Ascending aorta (tissue), 2 donors: ENCODE measurements around the gene GPR37L1. TPM values are rescaled to one million over a fixed set of nuclear protein-coding genes. Genes with fewer than 3 reads are reported as not detected.
"Not testable (repeated sequence)": the region's sequence is repeated elsewhere in the genome, so short reads cannot be mapped to it uniquely, and the experiment has no call there.

Experiments
- DNase-seq, 2 donors: peaks; one replicate each; pipeline ENCODE4 v3.0.0-alpha.2; 2019; ENCODE audit warnings: low spot score in 2 of 2
- H3K27ac ChIP-seq, 2 donors: fragments of 200-600 bp; sonication (generic); one replicate each; pipeline ENCODE4 v1.5.1; 2016 to 2017; ENCODE audit warnings: mild to moderate bottlenecking in 1 of 2
- H3K27me3 ChIP-seq: fragments of 200-600 bp; sonication (generic); one replicate; pipeline ENCODE4 v1.5.1; 2017
- H3K36me3 ChIP-seq, 2 donors: fragments of 200-600 bp; sonication (generic); one replicate each; pipeline ENCODE4 v1.5.1; 2016
- H3K4me1 ChIP-seq, 2 donors: fragments of 200-600 bp; sonication (generic); one replicate each; pipeline ENCODE4 v1.5.1; 2016 to 2017; ENCODE audit warnings: mild to moderate bottlenecking in 1 of 2
- H3K4me3 ChIP-seq, 2 donors: fragments of 200-600 bp; sonication (generic); one replicate each; pipeline ENCODE4 v1.5.1; 2016 to 2017; ENCODE audit warnings: mild to moderate bottlenecking in 1 of 2
- H3K9me3 ChIP-seq, 2 donors: fragments of 200-600 bp; sonication (generic); one replicate each; pipeline ENCODE4 v1.5.1; 2016
- intact Hi-C: fragments of 100-400 bp; cut with DNase I; formaldehyde crosslinking; loops from one replicate; pipeline ENCODE4 v1.15.1; 2023
- total RNA-seq: library from RNA; depleted of rRNA; stranded (reverse); fragments of >200 nt; gene quantifications from one replicate; pipeline ENCODE4 v1.1.0, GENCODE V29; 2016
- TF ChIP-seq, protein P1 (sequence below), 3 experiments: fragments of 200-600 bp in 2 of 3; fragments of 450-650 bp in 1 of 3; sonication (generic) in 2 of 3; IDR thresholded peaks; one replicate each; pipeline ENCODE4 v1.5.1; 2016 to 2019; ENCODE audit warnings: antibody characterized with exemption in 3 of 3, mild to moderate bottlenecking in 1 of 3, moderate library complexity in 1 of 3

Gene GPR37L1
- total RNA-seq, 1 donor from 2014 or later = not detected

DNA sequence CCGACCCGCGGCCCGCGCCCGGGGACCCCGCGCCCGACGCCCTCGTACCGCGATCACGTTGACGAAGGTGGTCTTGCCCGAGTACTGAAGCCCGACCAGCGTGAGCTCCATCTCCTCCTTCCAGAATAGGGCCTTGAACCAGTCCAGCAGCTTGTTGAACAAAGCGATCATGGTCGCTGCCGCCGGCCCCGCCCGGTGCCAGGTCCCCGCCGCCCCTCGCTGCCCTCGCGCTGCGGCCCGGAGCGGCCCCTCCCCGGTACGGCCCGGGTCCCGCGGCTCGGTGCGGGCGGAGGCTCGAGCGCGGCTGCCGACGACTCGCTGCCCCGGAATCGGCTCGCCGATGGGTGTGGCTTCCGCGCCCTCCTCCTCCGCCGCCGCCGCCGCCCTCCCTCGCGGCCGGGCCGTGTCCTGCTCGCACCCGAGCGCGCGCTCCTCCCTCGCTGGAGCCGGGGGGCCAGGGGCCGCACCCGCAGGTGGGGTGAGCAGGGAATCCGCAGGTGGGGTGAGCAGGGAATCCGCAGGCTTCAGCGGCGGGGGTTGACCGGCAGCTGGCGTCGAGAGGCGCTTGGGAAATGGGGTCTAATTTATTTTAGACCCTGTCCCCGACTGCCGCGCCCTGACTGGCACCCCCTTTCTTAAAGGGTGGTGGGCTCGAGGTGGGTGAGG, 21.8 kb downstream of the GPR37L1 start, which contains the start of gene ARL8A:
ARL8A (minus strand) TSS at position 336 of the 666 bp plus-strand sequence; CDS start at position 171, 165 bp downstream.
- Histone ChIP-seq H3K27ac (peak within 1 kb of the TSS; percentile 96), H3K9me3 (no peaks in the 10 kb centered on the region), H3K27me3 (no peaks in the 10 kb centered on the region)

DNA sequence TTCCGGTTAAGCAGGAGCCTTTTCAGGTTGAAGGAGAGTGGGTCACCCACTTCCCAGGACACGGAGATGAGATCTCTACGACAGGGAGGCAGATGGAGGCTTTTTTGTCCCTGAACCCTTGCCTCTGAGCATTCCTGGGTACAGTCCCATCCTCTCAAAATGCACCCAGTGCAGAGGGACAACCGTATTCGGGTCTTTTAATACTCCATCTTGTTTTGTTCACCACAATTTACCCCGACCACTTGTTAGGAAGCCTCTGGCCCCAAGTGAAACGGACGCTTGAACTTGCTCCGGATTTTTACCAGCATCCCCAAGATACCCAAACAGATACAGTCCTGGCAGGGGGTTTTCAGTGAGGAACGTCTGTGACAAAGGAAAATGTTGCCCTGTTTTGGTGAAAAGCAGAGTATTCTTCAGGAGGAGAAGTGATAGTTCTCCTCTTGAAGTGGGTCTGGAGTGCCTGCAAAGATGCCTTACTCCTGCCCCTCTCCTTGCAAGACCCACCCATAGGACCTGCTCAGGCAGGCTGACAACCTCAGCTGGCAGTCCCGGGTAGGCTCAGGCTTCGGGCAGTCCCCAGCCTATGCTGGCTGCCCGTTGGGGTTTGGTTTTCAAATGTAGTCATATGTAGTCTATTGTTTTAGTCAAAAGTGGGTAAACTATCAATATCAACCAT, 22.5 kb downstream of the GPR37L1 start:
- intact Hi-C loops = no loop called here
- Histone ChIP-seq H3K9me3 (no peaks in the 10 kb centered on the region), H3K27me3 (no peaks in the 10 kb centered on the region), H3K4me1 (peaks cover 3 to 21% of the 10 kb centered on the region in 2 donors), H3K4me3 (peak overlapping the region; percentile 93 to 98), H3K27ac (peak overlapping the region; percentile 96), H3K36me3 (no peaks in the 10 kb centered on the region)
- TF ChIP-seq, protein P1, sequence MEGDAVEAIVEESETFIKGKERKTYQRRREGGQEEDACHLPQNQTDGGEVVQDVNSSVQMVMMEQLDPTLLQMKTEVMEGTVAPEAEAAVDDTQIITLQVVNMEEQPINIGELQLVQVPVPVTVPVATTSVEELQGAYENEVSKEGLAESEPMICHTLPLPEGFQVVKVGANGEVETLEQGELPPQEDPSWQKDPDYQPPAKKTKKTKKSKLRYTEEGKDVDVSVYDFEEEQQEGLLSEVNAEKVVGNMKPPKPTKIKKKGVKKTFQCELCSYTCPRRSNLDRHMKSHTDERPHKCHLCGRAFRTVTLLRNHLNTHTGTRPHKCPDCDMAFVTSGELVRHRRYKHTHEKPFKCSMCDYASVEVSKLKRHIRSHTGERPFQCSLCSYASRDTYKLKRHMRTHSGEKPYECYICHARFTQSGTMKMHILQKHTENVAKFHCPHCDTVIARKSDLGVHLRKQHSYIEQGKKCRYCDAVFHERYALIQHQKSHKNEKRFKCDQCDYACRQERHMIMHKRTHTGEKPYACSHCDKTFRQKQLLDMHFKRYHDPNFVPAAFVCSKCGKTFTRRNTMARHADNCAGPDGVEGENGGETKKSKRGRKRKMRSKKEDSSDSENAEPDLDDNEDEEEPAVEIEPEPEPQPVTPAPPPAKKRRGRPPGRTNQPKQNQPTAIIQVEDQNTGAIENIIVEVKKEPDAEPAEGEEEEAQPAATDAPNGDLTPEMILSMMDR (IDR thresholded peaks at IDR 0.05) = no peak
- DNase-seq = no peak

More for the DNA sequence above, 21.8 kb downstream of the GPR37L1 start, which contains the start of gene ARL8A:
- TF ChIP-seq, protein P1 (IDR thresholded peaks at IDR 0.05) = no peak
- intact Hi-C loops = no loop called here
- Histone ChIP-seq H3K36me3 (no peaks in the 10 kb centered on the region), H3K4me3 (peak within 1 kb of the TSS; percentile 93 to 98), H3K4me1 (peaks cover 3 to 21% of the 10 kb centered on the region in 2 donors)
- DNase-seq = peak in 1 of 2 donors; percentile 83

DNA sequence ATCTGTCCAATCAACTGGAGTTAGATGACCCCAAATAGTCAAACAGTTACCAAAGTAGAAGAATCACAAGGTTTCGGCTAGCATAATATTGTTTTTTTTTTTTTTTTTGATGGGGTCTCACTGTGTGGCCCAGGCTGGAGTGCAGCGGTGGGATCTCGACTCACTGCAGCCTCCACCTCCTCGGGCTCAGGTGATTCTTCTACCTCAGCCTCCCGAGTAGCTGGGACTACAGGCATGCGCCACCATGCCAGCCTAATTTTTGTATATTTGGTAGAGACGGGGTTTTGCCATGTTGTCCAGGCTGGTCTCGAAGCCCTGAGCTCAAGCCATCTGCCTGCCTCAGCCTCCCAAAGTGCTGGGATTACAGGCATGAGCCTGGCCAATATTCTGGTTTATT, 23.0 kb downstream of the GPR37L1 start:
- H3K9me3 ChIP-seq, H3K27me3 ChIP-seq, H3K36me3 ChIP-seq, DNase-seq, intact Hi-C loops: not testable (repeated sequence)
- Histone ChIP-seq H3K4me1 (peaks cover 3 to 21% of the 10 kb centered on the region in 2 donors), H3K27ac (peak overlapping the region; percentile 96), H3K4me3 (peak overlapping the region in 1 of 2 donors; percentile 98)

DNA sequence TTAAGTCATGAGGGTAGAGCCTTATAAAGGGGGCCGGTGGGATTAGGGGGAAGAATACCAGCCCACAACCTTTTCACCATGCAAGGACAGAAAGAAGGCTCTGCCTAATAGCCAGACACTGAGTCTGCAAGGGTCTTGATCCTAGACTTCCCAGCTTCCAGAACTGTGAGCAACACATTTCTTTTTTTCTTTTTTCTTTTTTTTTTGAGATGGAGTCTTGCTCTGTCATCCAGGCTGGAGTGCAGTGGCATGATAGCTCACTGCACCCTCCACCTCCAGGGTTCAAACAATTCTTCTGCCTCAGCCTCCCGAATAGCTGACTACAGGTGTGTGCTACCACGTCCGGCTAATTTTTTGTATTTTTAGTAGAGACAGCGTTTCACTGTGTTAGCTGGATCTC, 23.6 kb downstream of the GPR37L1 start:
- peaks cover 3 to 20% of the 10 kb centered on the region in 2 donors for H3K4me1 ChIP-seq
- no peaks in the 10 kb centered on the region for H3K9me3 ChIP-seq
- H3K4me3 ChIP-seq = no peak overlapping the region
- H3K27me3 ChIP-seq = no peaks in the 10 kb centered on the region
- H3K36me3 ChIP-seq = no peaks in the 10 kb centered on the region
- TF ChIP-seq, protein P1 (IDR thresholded peaks at IDR 0.05) = no peak
- intact Hi-C loops = no loop called here
- DNase-seq = no peak
- H3K27ac ChIP-seq = no peak overlapping the region

DNA sequence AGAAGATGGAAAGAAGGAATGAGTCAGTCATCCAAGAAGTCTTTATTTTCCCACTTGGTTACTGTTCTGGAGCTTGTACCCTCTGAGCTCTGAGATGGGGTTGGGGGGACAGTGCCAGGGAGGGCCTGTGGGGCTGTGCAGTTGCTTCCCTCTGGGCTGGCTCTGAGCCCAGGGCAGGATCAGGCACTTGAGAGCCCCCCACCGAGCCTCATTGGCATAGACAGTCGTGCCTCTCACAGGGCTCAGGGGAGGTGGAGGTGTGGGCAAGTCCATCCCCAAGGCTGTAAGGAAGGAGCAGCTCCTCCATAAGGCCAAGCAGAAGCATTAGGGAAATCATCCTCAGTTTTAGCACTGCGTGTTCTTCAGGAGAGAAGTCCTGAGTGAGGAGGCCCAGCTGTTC, 24.3 kb downstream of the GPR37L1 start:
- Histone ChIP-seq H3K27ac (no peak overlapping the region), H3K4me1 (peaks cover 3 to 15% of the 10 kb centered on the region in 2 donors), H3K9me3 (no peaks in the 10 kb centered on the region), H3K36me3 (no peaks in the 10 kb centered on the region), H3K27me3 (no peaks in the 10 kb centered on the region), H3K4me3 (no peak overlapping the region)
- TF ChIP-seq, protein P1 (IDR thresholded peaks at IDR 0.05) = no peak
- intact Hi-C loops = no loop called here
- DNase-seq = no peak

DNA sequence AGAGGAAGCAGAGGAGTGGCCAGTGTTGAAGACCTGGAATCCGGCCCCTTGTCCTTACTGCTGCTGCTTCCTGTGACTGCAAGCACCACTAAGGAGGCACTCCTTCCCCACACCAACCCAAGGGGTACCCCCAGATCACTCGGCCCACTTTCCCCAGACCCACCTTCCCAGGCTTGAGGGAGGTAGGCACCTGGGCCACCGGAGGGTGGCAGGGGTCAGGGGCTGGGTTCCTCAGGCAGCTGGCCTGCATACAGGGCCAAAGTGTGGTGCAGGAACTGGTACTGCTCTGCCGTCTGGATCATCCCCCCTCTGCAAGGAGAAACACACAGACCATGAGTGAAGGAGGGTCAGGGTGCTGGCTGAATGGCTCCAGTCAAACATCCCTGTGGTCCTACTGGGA, 25.7 kb downstream of the GPR37L1 start:
- Histone ChIP-seq H3K4me3 (no peak overlapping the region), H3K27me3 (no peaks in the 10 kb centered on the region), H3K4me1 (peaks cover 0 to 3% of the 10 kb centered on the region in 2 donors), H3K27ac (no peak overlapping the region), H3K9me3 (no peaks in the 10 kb centered on the region), H3K36me3 (no peaks in the 10 kb centered on the region)
- intact Hi-C loops = no loop called here
- DNase-seq = no peak
- TF ChIP-seq, protein P1 (IDR thresholded peaks at IDR 0.05) = no peak
